IPS-20b (cell line): ENCODE measurements around the gene ZEB2.

Experiments
- H3K27ac ChIP-seq: one replicate; pipeline ENCODE4 v1.5.1; 2013; ENCODE audit warnings: low read length
- H3K27me3 ChIP-seq: 2 replicates; pipeline ENCODE4 v1.6.1; 2013; ENCODE audit warnings: mild to moderate bottlenecking, low read length, inconsistent platforms; ENCODE audit not compliant: insufficient read depth
- H3K36me3 ChIP-seq: 2 replicates; pipeline ENCODE4 v1.6.1; 2013; ENCODE audit warnings: low read depth, mild to moderate bottlenecking, inconsistent platforms, low read length, moderate library complexity; ENCODE audit not compliant: insufficient read depth
- H3K4me1 ChIP-seq: 2 replicates; pipeline ENCODE4 v1.6.1; 2013; ENCODE audit warnings: mild to moderate bottlenecking, control low read depth, inconsistent platforms, low read length, moderate library complexity; ENCODE audit not compliant: insufficient read depth
- H3K4me3 ChIP-seq: 2 replicates; pipeline ENCODE4 v1.5.1; 2013; ENCODE audit warnings: mild to moderate bottlenecking, low read length, inconsistent platforms
- H3K9ac ChIP-seq: 2 replicates; pipeline ENCODE4 v1.6.1; 2013; ENCODE audit warnings: low read depth, mild to moderate bottlenecking, inconsistent platforms, low read length, moderate library complexity
- H3K9me3 ChIP-seq: 2 replicates; pipeline ENCODE4 v1.6.1; 2013; ENCODE audit warnings: mild to moderate bottlenecking, low read depth, low read length, inconsistent platforms; ENCODE audit not compliant: insufficient read depth

ZEB2 gene

DNA sequence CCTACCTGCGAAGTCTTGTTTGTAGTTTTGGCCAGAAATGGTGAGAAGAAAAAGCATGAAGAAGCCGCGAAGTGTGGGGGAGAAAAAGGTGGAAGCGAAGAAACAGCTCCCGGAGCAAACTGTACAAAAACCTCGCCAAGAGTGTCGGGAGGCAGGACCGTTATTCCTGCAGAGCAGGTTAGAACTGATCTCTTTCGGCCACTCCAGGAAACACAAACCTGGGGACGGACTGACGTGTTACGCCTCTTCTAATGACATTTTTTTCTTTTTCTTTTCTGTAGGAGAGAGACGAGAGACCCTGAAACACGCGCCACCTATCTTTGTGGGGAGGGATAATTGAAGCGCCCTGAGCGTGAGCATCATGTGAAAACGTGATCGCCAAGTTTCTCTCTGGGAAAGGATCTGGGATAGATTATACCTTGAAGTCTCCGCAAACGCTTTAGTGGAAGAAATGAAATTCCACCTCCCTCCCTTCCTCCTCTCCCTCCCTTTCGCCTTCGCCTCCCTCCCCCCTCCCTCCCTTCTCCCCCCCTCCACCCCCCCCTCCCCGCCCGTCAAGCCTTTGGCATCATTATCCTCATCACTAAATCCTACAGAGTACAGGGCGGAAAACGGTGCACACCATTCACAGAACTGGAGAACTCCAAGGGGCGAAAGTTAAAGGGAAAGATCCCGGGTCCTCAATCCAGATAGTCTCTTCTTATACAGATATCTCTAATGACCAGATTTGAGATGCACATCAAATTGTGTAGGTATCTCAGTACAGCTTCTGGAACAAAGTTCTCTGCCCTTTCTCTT is at the start of gene ZEB2:
ZEB2 (minus strand) TSS at position 186 of the 798 bp plus-strand sequence. CDS start 2,769 bp downstream, outside the sequence.
- Histone ChIP-seq H3K27ac (no peak within 1 kb of the TSS), H3K9ac (peak within 1 kb of the TSS; percentile 40; the same call in 1 of the 2 replicates), H3K4me1 (peaks cover 43% of the 10 kb centered on the region; the same call in 1 of the 2 replicates), H3K36me3 (no peaks in the 10 kb centered on the region), H3K9me3 (no peaks in the 10 kb centered on the region), H3K27me3 (peaks cover 80% of the 10 kb centered on the region), H3K4me3 (peak within 1 kb of the TSS; percentile 73)

DNA sequence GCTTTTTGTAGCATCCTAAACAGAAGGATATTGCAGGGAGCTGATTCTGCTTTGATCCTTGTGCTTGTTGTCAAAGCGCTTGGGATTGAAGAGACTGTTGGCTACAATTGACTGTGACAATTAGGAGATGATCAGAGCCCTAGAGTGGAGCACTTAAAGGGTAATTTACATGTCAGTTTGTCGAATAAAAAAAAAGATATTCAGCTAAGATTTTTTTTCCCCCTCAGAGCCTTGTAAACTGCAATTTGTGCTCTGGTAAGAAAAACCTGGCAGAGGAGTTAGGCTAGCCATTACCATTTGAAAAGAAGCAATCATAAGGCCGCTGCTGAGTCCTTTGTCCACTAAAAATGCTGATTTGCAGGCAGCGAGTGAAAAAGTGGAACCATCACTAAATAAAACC is 47.8 kb upstream of the ZEB2 start:
- H3K36me3 ChIP-seq: no peaks in the 10 kb centered on the region
- H3K27me3 ChIP-seq: no peaks in the 10 kb centered on the region
- H3K4me3 ChIP-seq: peak overlapping the region; percentile 31; the same call in 1 of the 2 replicates
- no peaks in the 10 kb centered on the region for H3K9me3 ChIP-seq
- no peak overlapping the region for H3K27ac ChIP-seq
- peaks cover 26% of the 10 kb centered on the region for H3K4me1 ChIP-seq
- H3K9ac ChIP-seq: peak overlapping the region; percentile 9; the same call in 1 of the 2 replicates

DNA sequence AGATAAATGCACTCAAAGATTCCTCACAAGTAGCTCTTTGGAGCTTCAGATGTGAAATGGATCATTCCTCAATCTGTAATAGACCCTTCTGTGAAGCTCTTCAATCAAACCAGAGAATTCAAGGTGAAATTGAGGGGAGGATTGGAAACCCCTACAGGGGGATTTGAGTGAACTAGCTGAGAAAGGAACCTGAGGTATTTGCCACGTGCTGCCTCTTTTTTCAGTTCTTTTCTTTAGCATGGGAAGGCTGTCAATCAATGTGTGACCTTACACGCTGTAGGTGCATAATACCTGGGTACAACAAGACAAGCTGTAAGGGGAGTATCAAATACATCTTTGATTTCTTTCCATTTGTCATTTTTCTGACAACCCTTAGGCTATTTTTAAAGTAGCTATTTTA is 46.5 kb upstream of the ZEB2 start:
- no peaks in the 10 kb centered on the region for H3K27me3 ChIP-seq
- H3K4me3 ChIP-seq: no peak overlapping the region
- H3K36me3 ChIP-seq: no peaks in the 10 kb centered on the region
- peaks cover 26% of the 10 kb centered on the region for H3K4me1 ChIP-seq
- H3K9ac ChIP-seq: no peak overlapping the region
- H3K9me3 ChIP-seq: no peaks in the 10 kb centered on the region
- no peak overlapping the region for H3K27ac ChIP-seq

DNA sequence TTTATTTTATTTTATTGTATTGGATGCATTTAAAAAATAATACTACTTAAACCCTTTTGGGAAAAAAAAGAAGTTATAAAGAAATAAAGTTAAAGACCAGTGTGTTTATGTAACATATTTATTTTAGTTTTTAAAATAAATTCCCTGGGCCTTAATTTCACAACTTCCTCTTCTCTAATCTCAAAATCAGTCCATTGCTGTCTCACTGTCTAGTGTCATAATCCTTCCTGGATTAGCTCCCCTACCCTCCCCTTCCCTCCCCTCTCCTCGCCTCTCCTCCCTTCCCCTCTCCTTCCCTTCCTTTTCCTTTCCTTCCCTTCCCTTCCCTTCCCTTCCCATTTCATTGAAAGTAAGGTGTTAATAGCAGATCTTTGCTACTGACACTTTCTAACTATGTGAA is 40.3 kb upstream of the ZEB2 start:
- Histone ChIP-seq H3K4me3 (no peak overlapping the region), H3K9me3 (no peaks in the 10 kb centered on the region), H3K4me1 (no peaks in the 10 kb centered on the region), H3K27ac (no peak overlapping the region), H3K36me3 (no peaks in the 10 kb centered on the region), H3K27me3 (no peaks in the 10 kb centered on the region), H3K9ac (no peak overlapping the region)

DNA sequence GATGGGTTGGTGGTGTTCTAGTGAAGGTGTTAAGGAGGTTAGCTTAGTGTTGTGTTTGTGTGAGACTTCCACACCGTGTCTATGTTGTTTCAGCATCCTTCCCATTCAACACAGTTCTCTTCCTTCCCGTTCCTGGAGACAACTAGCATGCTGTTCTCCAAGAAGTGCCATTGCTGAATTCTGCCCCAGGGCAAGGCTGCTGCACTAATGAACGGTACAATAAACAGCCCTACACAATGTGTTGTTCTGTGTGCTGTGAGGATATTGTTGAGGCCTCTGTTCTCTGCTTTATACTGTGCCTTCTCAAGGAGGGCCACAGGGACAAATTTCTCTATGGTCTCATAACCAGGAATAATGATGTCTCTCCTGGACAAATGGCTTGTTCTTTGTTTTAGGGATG is 39.8 kb upstream of the ZEB2 start:
- Histone ChIP-seq H3K27ac (no peak overlapping the region), H3K9ac (no peak overlapping the region), H3K9me3 (no peaks in the 10 kb centered on the region), H3K4me1 (no peaks in the 10 kb centered on the region), H3K27me3 (no peaks in the 10 kb centered on the region), H3K36me3 (no peaks in the 10 kb centered on the region), H3K4me3 (no peak overlapping the region)

DNA sequence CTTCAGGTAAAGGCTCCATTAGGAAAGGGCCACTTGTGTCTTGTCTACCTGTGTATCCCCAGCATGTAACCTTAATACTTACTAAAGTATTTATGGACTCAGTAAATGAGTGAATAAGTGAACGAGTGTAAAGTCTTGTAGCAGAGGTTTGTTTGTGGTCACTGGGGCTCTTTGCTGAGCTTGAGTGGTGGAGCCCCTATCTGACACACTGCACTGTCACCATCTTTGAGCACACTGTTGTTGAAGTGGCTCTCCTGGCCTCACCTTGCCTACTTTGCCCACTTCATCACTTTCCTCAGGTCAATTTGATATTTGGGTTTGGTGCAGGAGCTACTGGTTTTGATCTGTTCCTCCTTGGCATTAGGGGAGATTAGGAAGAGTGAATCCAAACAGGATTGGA is 39.3 kb upstream of the ZEB2 start:
- H3K9ac ChIP-seq: no peak overlapping the region

DNA sequence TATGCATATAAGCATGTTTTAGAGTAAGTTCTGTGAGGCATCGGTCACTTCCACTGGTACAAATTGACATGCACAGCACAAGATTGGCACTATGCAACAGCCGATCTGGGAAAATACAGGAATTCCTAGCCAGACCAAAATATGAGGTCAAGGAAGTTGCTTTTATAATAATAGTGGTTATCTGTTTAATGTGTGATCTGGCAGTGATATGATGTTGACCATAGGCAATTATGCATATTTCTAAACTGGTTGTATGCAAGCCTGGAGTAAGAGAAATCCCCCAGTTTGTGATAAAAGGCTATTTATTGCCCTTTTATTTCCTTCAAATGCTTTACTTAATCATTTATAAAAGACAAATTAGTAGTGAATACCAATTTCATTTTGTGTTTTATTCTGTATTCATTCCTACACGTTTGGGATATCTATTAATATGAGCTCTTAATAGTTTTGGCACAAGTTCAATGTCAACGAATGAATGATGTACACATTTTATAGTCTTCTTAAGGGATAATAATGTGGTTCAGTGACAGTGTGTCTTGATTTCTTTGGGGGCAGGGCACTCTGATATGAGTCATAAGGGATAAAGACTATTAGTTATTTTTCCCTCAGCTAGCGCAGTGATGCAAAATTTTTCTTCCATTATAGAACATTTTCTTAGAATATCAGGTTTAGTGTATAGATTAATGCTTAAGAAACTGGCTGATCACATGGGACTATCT is 34.7 kb upstream of the ZEB2 start:
- H3K27me3 ChIP-seq: no peaks in the 10 kb centered on the region
- no peak overlapping the region for H3K27ac ChIP-seq
- H3K36me3 ChIP-seq: no peaks in the 10 kb centered on the region
- H3K9ac ChIP-seq: no peak overlapping the region
- H3K9me3 ChIP-seq: no peaks in the 10 kb centered on the region
- H3K4me3 ChIP-seq: no peak overlapping the region
- H3K4me1 ChIP-seq: peaks cover 11% of the 10 kb centered on the region; the same call in 1 of the 2 replicates

More for the DNA sequence above, 39.3 kb upstream of the ZEB2 start:
- no peaks in the 10 kb centered on the region for H3K36me3 ChIP-seq
- no peak overlapping the region for H3K4me3 ChIP-seq
- H3K27ac ChIP-seq: no peak overlapping the region
- H3K9me3 ChIP-seq: no peaks in the 10 kb centered on the region
- H3K4me1 ChIP-seq: no peaks in the 10 kb centered on the region
- H3K27me3 ChIP-seq: no peaks in the 10 kb centered on the region

DNA sequence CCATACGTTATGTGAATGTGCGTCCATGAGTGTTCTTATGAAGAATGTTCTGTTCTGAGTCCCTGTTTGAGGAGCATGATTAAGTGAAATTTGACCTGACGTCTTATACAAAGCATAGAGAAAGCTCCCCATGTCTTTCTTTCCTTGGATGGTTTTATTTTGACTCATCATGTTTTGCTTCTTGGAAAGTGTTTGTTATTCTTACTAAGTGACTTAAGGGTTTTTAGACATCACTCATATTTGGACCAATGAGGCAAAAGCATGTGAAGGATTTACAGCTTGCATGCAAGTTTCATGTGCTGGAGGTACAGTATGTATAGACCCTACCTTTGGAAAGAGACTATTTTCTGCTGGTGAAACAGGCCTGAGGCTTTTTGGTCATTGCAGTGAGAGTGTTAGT is 33.5 kb upstream of the ZEB2 start:
- Histone ChIP-seq H3K36me3 (no peaks in the 10 kb centered on the region), H3K27me3 (no peaks in the 10 kb centered on the region), H3K27ac (no peak overlapping the region), H3K4me3 (no peak overlapping the region), H3K9ac (no peak overlapping the region), H3K4me1 (peaks cover 11% of the 10 kb centered on the region; the same call in 1 of the 2 replicates), H3K9me3 (no peaks in the 10 kb centered on the region)

DNA sequence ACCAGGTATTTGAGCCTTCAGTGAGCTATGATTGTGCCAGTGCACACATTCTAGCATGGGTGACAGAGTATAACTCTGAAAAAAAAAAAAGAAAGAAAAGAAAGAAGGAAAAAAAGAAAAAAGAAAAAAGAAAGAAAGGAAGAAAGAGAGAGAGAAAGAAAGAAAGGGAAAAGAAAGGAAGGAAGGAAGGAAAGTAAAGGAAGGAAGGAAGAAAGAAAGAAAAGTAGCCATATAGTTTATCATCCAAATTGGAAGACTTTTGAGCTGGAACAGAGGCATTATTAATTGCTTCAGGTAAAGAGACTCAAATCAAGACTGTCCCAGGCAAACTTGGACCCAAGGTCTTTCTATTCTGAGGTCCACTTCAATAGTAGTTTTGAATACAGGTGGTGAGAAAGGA is 32.9 kb upstream of the ZEB2 start:
- H3K9ac ChIP-seq: no peak overlapping the region
- H3K9me3 ChIP-seq: no peaks in the 10 kb centered on the region
- H3K27me3 ChIP-seq: no peaks in the 10 kb centered on the region
- H3K36me3 ChIP-seq: no peaks in the 10 kb centered on the region
- no peak overlapping the region for H3K27ac ChIP-seq
- H3K4me1 ChIP-seq: peaks cover 11% of the 10 kb centered on the region; the same call in 1 of the 2 replicates
- no peak overlapping the region for H3K4me3 ChIP-seq

DNA sequence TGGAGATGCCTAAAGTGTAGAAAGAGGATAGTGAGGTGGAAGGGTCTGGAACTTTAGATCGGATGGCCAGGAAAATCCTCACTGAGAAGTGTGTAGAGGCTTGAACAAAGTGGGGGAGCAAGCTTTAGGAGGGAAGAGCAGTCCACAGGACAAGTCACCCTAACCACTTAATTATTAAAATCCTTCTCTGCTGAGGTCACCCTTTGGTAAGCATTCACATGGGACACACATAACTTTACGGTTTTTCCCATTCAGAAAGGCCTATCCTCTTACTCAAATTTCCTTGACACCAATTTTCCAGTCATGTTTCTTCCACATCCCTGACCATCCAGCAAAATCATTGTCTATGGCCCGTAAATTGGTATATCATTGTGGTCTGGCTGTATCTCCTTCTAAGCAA is 31.0 kb upstream of the ZEB2 start:
- no peaks in the 10 kb centered on the region for H3K27me3 ChIP-seq
- no peaks in the 10 kb centered on the region for H3K9me3 ChIP-seq
- peaks cover 11% of the 10 kb centered on the region; the same call in 1 of the 2 replicates for H3K4me1 ChIP-seq
- H3K27ac ChIP-seq: no peak overlapping the region
- no peak overlapping the region for H3K4me3 ChIP-seq
- no peak overlapping the region for H3K9ac ChIP-seq
- no peaks in the 10 kb centered on the region for H3K36me3 ChIP-seq

DNA sequence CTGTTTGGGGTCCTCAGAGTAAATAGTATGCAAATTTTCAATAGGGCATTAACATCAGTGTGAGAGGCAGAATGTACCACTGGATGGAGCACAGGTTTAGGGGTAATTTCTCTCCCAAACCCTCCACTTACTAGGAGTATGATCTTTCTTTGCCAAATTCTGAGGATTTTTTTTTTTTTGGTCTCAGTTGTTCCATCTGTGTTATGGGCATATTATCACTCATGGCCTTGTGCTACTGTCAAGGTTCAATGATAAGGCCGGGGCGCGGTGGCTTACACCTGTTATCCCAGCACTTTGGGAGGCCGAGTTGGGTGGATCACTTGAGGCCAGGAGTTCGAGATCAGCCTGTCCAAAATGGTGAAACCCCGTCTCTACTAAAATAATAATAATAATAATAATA is 30.2 kb upstream of the ZEB2 start:
- H3K36me3 ChIP-seq: no peaks in the 10 kb centered on the region

More for the DNA sequence above, 30.2 kb upstream of the ZEB2 start:
- H3K9ac ChIP-seq: no peak overlapping the region
- H3K4me1 ChIP-seq: peaks cover 11% of the 10 kb centered on the region; the same call in 1 of the 2 replicates
- H3K9me3 ChIP-seq: no peaks in the 10 kb centered on the region
- no peaks in the 10 kb centered on the region for H3K27me3 ChIP-seq
- no peak overlapping the region for H3K4me3 ChIP-seq
- H3K27ac ChIP-seq: no peak overlapping the region
